ENCODE measurements around the gene NETO2.

The NETO2 gene

GRCh38 chr16:47142821-47143676 lies 696 bp downstream of the NETO2 start (continued):
- TF ChIP-seq KLF1 (tag by site-specific recombination; IDR thresholded peaks at IDR 0.05) (no peak), ZNF132 (tag by site-specific recombination; IDR thresholded peaks at IDR 0.05; ENCODE audit: borderline replicate concordance) (no peak), PATZ1 (tag by site-specific recombination; IDR thresholded peaks at IDR 0.05) (no peak), ZNF548 (tag by site-specific recombination; IDR thresholded peaks at IDR 0.05) (no peak), OSR2 (tag by site-specific recombination; IDR thresholded peaks at IDR 0.05) (no peak), KLF10 (tag by site-specific recombination; IDR thresholded peaks at IDR 0.05) (no peak), ZIC2 (tag by site-specific recombination; IDR thresholded peaks at IDR 0.05) (peak; percentile 56), MEIS1 (CRISPR knock-in tag; IDR thresholded peaks at IDR 0.05; ENCODE audit: borderline replicate concordance) (0 out of 2 replicates have a peak, but pooled peaks have one; percentile 42), ZNF670 (tag by site-specific recombination; IDR thresholded peaks at IDR 0.05; ENCODE audit: low read depth) (no peak), BCL6B (tag by site-specific recombination; IDR thresholded peaks at IDR 0.05) (no peak), ZNF600 (tag by site-specific recombination; IDR thresholded peaks at IDR 0.05) (no peak), ZNF704 (tag by site-specific recombination; IDR thresholded peaks at IDR 0.05) (no peak), ZNF571 (tag by site-specific recombination; IDR thresholded peaks at IDR 0.05) (no peak), ZFP3 (tag by site-specific recombination; IDR thresholded peaks at IDR 0.05; ENCODE audit: low read depth) (no peak), ZBTB17 (tag by site-specific recombination; IDR thresholded peaks at IDR 0.05) (no peak), WT1 (tag by site-specific recombination; IDR thresholded peaks at IDR 0.05) (no peak), ZNF621 (tag by site-specific recombination; IDR thresholded peaks at IDR 0.05) (no peak), ZXDB (tag by site-specific recombination; IDR thresholded peaks at IDR 0.05) (peak; percentile 42; the same call in 1 of the 2 replicates), ZNF660 (tag by site-specific recombination; IDR thresholded peaks at IDR 0.05) (peak; percentile 68; the same call in 1 of the 2 replicates), ZFHX2 (tag by site-specific recombination; conservative IDR thresholded peaks at IDR 0.05) (no peak), ZBTB21 (tag by site-specific recombination; IDR thresholded peaks at IDR 0.05) (no peak), ZNF335 (tag by site-specific recombination; conservative IDR thresholded peaks at IDR 0.05) (peak; percentile 89), ZSCAN30 (tag by site-specific recombination; IDR thresholded peaks at IDR 0.05) (0 out of 2 replicates have a peak, but pooled peaks have one; percentile 35)
- TF ChIP-seq, protein P1, sequence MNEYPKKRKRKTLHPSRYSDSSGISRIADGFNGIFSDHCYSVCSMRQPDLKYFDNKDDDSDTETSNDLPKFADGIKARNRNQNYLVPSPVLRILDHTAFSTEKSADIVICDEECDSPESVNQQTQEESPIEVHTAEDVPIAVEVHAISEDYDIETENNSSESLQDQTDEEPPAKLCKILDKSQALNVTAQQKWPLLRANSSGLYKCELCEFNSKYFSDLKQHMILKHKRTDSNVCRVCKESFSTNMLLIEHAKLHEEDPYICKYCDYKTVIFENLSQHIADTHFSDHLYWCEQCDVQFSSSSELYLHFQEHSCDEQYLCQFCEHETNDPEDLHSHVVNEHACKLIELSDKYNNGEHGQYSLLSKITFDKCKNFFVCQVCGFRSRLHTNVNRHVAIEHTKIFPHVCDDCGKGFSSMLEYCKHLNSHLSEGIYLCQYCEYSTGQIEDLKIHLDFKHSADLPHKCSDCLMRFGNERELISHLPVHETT (tag by site-specific recombination; IDR thresholded peaks at IDR 0.05): no peak
- TF ChIP-seq, protein P2, sequence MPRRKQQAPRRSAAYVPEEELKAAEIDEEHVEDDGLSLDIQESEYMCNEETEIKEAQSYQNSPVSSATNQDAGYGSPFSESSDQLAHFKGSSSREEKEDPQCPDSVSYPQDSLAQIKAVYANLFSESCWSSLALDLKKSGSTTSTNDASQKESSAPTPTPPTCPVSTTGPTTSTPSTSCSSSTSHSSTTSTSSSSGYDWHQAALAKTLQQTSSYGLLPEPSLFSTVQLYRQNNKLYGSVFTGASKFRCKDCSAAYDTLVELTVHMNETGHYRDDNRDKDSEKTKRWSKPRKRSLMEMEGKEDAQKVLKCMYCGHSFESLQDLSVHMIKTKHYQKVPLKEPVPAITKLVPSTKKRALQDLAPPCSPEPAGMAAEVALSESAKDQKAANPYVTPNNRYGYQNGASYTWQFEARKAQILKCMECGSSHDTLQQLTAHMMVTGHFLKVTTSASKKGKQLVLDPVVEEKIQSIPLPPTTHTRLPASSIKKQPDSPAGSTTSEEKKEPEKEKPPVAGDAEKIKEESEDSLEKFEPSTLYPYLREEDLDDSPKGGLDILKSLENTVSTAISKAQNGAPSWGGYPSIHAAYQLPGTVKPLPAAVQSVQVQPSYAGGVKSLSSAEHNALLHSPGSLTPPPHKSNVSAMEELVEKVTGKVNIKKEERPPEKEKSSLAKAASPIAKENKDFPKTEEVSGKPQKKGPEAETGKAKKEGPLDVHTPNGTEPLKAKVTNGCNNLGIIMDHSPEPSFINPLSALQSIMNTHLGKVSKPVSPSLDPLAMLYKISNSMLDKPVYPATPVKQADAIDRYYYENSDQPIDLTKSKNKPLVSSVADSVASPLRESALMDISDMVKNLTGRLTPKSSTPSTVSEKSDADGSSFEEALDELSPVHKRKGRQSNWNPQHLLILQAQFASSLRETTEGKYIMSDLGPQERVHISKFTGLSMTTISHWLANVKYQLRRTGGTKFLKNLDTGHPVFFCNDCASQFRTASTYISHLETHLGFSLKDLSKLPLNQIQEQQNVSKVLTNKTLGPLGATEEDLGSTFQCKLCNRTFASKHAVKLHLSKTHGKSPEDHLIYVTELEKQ (tag by site-specific recombination; IDR thresholded peaks at IDR 0.05; ENCODE audit: borderline replicate concordance): no peak
- TF ChIP-seq, protein P3, sequence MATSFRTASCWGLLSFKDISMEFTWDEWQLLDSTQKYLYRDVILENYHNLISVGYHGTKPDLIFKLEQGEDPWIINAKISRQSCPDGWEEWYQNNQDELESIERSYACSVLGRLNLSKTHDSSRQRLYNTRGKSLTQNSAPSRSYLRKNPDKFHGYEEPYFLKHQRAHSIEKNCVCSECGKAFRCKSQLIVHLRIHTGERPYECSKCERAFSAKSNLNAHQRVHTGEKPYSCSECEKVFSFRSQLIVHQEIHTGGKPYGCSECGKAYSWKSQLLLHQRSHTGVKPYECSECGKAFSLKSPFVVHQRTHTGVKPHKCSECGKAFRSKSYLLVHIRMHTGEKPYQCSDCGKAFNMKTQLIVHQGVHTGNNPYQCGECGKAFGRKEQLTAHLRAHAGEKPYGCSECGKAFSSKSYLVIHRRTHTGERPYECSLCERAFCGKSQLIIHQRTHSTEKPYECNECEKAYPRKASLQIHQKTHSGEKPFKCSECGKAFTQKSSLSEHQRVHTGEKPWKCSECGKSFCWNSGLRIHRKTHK (tag by site-specific recombination; IDR thresholded peaks at IDR 0.05): no peak
- TF ChIP-seq, protein P4, sequence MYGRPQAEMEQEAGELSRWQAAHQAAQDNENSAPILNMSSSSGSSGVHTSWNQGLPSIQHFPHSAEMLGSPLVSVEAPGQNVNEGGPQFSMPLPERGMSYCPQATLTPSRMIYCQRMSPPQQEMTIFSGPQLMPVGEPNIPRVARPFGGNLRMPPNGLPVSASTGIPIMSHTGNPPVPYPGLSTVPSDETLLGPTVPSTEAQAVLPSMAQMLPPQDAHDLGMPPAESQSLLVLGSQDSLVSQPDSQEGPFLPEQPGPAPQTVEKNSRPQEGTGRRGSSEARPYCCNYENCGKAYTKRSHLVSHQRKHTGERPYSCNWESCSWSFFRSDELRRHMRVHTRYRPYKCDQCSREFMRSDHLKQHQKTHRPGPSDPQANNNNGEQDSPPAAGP (tag by site-specific recombination; IDR thresholded peaks at IDR 0.05): no peak
